ENCODE measurements around the gene PTX3.

DNA sequence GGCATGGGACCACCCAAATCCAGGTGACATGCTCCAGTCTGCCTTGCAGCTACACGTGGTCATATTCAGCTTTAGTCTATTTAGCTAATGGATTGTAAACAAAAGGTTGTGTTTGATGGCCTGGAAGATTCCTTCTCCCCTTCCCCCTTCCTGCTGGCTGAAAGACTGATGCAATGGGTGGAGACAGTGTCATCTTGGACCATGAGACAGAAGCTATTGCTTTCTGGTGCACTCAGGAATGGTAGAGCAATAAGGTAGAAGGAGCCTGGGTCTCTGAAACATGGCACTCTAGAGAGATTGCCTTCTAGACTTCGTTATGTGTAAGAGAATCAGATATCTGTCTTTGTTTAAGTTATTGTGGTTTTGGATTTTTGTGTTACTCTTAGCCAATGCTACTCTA lies 25.7 kb upstream of the PTX3 start:
- TF ChIP-seq, protein P1, sequence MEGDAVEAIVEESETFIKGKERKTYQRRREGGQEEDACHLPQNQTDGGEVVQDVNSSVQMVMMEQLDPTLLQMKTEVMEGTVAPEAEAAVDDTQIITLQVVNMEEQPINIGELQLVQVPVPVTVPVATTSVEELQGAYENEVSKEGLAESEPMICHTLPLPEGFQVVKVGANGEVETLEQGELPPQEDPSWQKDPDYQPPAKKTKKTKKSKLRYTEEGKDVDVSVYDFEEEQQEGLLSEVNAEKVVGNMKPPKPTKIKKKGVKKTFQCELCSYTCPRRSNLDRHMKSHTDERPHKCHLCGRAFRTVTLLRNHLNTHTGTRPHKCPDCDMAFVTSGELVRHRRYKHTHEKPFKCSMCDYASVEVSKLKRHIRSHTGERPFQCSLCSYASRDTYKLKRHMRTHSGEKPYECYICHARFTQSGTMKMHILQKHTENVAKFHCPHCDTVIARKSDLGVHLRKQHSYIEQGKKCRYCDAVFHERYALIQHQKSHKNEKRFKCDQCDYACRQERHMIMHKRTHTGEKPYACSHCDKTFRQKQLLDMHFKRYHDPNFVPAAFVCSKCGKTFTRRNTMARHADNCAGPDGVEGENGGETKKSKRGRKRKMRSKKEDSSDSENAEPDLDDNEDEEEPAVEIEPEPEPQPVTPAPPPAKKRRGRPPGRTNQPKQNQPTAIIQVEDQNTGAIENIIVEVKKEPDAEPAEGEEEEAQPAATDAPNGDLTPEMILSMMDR (IDR thresholded peaks at IDR 0.05 in 4 of 5, conservative IDR thresholded peaks at IDR 0.05 in 1 of 5): no peak
- no peak for TF ChIP-seq POLR2A (IDR thresholded peaks at IDR 0.05)
